ENCODE measurements around the gene ILK.

GRCh38 chr11:6576471-6577373 lies 26.9 kb upstream of the ILK start:
- no peak for TF ChIP-seq EZH2 (IDR thresholded peaks at IDR 0.05; ENCODE audit: borderline replicate concordance, low read length)
- TF ChIP-seq CTCF (IDR thresholded peaks at IDR 0.05; ENCODE audit: low read length), result no peak
